ENCODE measurements around the gene FOLH1.
"Not testable (repeated sequence)": the region's sequence is repeated elsewhere in the genome, so short reads cannot be mapped to it uniquely, and the experiment has no call there.

FOLH1 gene

GRCh38 chr11:49177936-49178335 lies 30.5 kb downstream of the FOLH1 start:
- DNase-seq (ENCODE audit: low read depth), result not testable (repeated sequence)

- DNase-seq (ENCODE audit: low read depth), result not testable (repeated sequence)
These were observed 33.0 kb downstream of the FOLH1 start for GRCh38 chr11:49175378-49175777.

GRCh38 chr11:49174691-49175366 lies 33.6 kb downstream of the FOLH1 start:
- not testable (repeated sequence) for DNase-seq (ENCODE audit: low read depth)

GRCh38 chr11:49171613-49172012 lies 36.8 kb downstream of the FOLH1 start:
- DNase-seq (ENCODE audit: low read depth), result not testable (repeated sequence)

DNA sequence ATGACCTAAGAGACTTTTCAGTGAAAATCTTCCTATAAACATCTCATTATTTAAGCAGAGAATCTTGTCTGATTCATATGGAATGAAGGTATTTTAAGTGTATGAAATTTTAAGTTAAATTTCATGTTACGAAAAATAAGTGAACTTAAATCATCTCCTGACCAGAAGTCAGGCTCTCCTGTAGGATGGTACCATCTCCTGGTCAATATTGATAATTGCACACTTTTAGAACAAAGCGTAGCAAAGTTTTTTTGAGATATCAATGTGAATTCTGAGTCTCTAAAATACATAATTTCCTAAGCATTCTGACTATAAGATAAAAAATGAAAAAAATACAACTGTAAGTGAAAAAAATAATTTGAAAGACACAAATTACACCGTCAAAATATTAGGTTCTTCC lies 38.8 kb downstream of the FOLH1 start:
- DNase-seq (ENCODE audit: low read depth), result not testable (repeated sequence)

GRCh38 chr11:49168992-49169391 lies 39.4 kb downstream of the FOLH1 start:
- not testable (repeated sequence) for DNase-seq (ENCODE audit: low read depth)

DNA sequence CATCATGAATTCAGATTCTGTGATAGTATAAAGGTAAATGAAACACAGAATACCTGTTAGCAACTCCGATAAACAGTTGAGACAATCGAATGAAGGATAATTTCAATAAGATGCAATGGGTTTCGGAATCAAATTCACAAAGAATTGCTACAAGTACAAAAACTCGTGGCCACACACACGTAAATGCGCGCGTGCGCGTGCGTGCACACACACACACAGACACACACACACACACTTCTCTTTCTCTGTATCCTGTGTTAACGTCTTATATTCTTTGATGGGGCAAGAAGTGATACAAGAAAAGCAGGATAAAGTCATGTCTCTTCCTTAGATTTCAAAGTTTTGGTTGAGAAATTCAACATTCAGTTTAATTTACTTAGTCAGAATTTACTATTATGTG lies 57.2 kb downstream of the FOLH1 start:
- no peak for DNase-seq (ENCODE audit: low read depth)

- DNase-seq (ENCODE audit: low read depth), result not testable (repeated sequence)
These were observed 106.0 kb downstream of the FOLH1 start for GRCh38 chr11:49102356-49102755.
